H9 (cell line): ENCODE results near the gene FFAR3. TPM values are rescaled to one million over a fixed set of nuclear protein-coding genes. Genes with fewer than 3 reads are reported as not detected.

ENCODE experiments used
- DNase-seq: peaks from one replicate; pipeline ENCODE4 v3.0.0-alpha.2; 2017
- H2AFZ ChIP-seq: one replicate; pipeline ENCODE4 v1.6.1; 2013; ENCODE audit warnings: mild to moderate bottlenecking, low read length, control low read depth, moderate library complexity
- H2AK5ac ChIP-seq: 2 replicates; pipeline ENCODE4 v1.6.1; 2013; ENCODE audit warnings: low read length, control low read depth, mixed read lengths; ENCODE audit not compliant: insufficient read length
- H2BK120ac ChIP-seq: one replicate; pipeline ENCODE4 v1.6.1; 2013; ENCODE audit warnings: low read depth, mild to moderate bottlenecking, low read length, control low read depth, inconsistent platforms; ENCODE audit not compliant: poor library complexity, severe bottlenecking
- H2BK12ac ChIP-seq: 2 replicates; pipeline ENCODE4 v1.6.1; 2013; ENCODE audit warnings: low read length, control low read depth, mixed read lengths, low read depth; ENCODE audit not compliant: insufficient read length
- H2BK15ac ChIP-seq: 2 replicates; pipeline ENCODE4 v1.6.1; 2013; ENCODE audit warnings: low read depth, low read length, control low read depth
- H2BK20ac ChIP-seq: one replicate; pipeline ENCODE4 v1.6.1; 2013; ENCODE audit warnings: low read depth, mild to moderate bottlenecking, low read length, control low read depth, inconsistent platforms; ENCODE audit not compliant: poor library complexity, severe bottlenecking
- H2BK5ac ChIP-seq: 2 replicates; pipeline ENCODE4 v1.6.1; 2013; ENCODE audit warnings: low read length, control low read depth, mixed read lengths; ENCODE audit not compliant: insufficient read length
- H3K14ac ChIP-seq: 2 replicates; pipeline ENCODE4 v1.6.1; 2013; ENCODE audit warnings: low read length, control low read depth; ENCODE audit not compliant: insufficient read depth
- H3K18ac ChIP-seq: 2 replicates; pipeline ENCODE4 v1.6.1; 2013; ENCODE audit warnings: low read depth, mild to moderate bottlenecking, mixed read lengths, low read length, control low read depth; ENCODE audit not compliant: insufficient read length
- H3K23ac ChIP-seq: 2 replicates; pipeline ENCODE4 v1.6.1; 2013; ENCODE audit warnings: low read length, control low read depth, mixed read lengths, low read depth; ENCODE audit not compliant: insufficient read length
- H3K23me2 ChIP-seq: 2 replicates; pipeline ENCODE4 v1.6.1; 2013; ENCODE audit warnings: low read depth, mild to moderate bottlenecking, mixed read lengths, low read length, control low read depth; ENCODE audit not compliant: insufficient read length, poor library complexity, severe bottlenecking
- H3K27ac ChIP-seq: 2 replicates; pipeline ENCODE4 v1.5.1; 2013; ENCODE audit warnings: low read length, control low read depth, mixed read lengths, low read depth; ENCODE audit not compliant: insufficient read length
- H3K27me3 ChIP-seq: 2 replicates; pipeline ENCODE4 v1.6.1; 2013; ENCODE audit warnings: low read length, control low read depth, inconsistent platforms; ENCODE audit not compliant: insufficient read depth
- H3K4ac ChIP-seq: 2 replicates; pipeline ENCODE4 v1.6.1; 2013; ENCODE audit warnings: low read depth, mild to moderate bottlenecking, control low read depth, inconsistent platforms, low read length, moderate library complexity
- H3K4me1 ChIP-seq: 2 replicates; pipeline ENCODE4 v1.6.1; 2013; ENCODE audit warnings: low read length, control low read depth, inconsistent platforms; ENCODE audit not compliant: insufficient read depth
- H3K4me2 ChIP-seq: 2 replicates; pipeline ENCODE4 v1.6.1; 2013; ENCODE audit warnings: low read length, control low read depth, mixed read lengths; ENCODE audit not compliant: insufficient read length, insufficient read depth
- H3K56ac ChIP-seq: 2 replicates; pipeline ENCODE4 v1.6.1; 2013; ENCODE audit warnings: low read depth, mild to moderate bottlenecking, mixed read lengths, low read length, control low read depth; ENCODE audit not compliant: insufficient read length
- H3K79me1 ChIP-seq: 2 replicates; pipeline ENCODE4 v1.6.1; 2013; ENCODE audit warnings: low read depth, mild to moderate bottlenecking, moderate library complexity, low read length, control low read depth, inconsistent platforms; ENCODE audit not compliant: insufficient read depth, poor library complexity, severe bottlenecking
- H3K79me2 ChIP-seq: 2 replicates; pipeline ENCODE4 v1.6.1; 2013; ENCODE audit warnings: low read length, control low read depth, inconsistent platforms; ENCODE audit not compliant: insufficient read depth
- H3K9ac ChIP-seq: 2 replicates; pipeline ENCODE4 v1.6.1; 2013; ENCODE audit warnings: low read length, control low read depth, mixed read lengths; ENCODE audit not compliant: insufficient read length; ENCODE audit errors: extremely low read depth
- H3K9me3 ChIP-seq: one replicate; pipeline ENCODE4 v1.6.1; 2013; ENCODE audit warnings: low read depth, low read length, inconsistent platforms; ENCODE audit not compliant: control insufficient read depth
- H3T11ph ChIP-seq: one replicate; pipeline ENCODE4 v1.6.1; 2013; ENCODE audit warnings: mild to moderate bottlenecking, low read length, control low read depth, inconsistent platforms
- H4K20me1 ChIP-seq: one replicate; pipeline ENCODE4 v1.6.1; 2013; ENCODE audit not compliant: control insufficient read depth, insufficient read length, insufficient read depth
- H4K5ac ChIP-seq: 2 replicates; pipeline ENCODE4 v1.6.1; 2013; ENCODE audit warnings: low read depth, mild to moderate bottlenecking, mixed read lengths, low read length, control low read depth; ENCODE audit not compliant: insufficient read length
- H4K8ac ChIP-seq: replicated peaks from 2 replicates; pipeline ENCODE4 v1.6.1; 2013; ENCODE audit warnings: low read length, control low read depth, mixed read lengths, low read depth; ENCODE audit not compliant: insufficient read length
- H4K91ac ChIP-seq: 2 replicates; pipeline ENCODE4 v1.6.1; 2013; ENCODE audit warnings: low read depth, mild to moderate bottlenecking, moderate library complexity, mixed read lengths, low read length, control low read depth; ENCODE audit not compliant: insufficient read length
- H3K27ac Mint-ChIP-seq, 3 experiments: 2 replicates in 2 of 3; 3 replicates in 1 of 3; pipeline ENCODE4 v1.8.0; 2020 to 2021; ENCODE audit warnings: mixed read lengths in 3 of 3, mild to moderate bottlenecking in 1 of 3, moderate library complexity in 1 of 3
- H3K27me3 Mint-ChIP-seq: 2 replicates; pipeline ENCODE4 v1.8.0; 2021; ENCODE audit warnings: low read depth, mild to moderate bottlenecking, moderate library complexity, mixed read lengths
- H3K36me3 Mint-ChIP-seq, 3 experiments: 2 replicates in 2 of 3; 3 replicates in 1 of 3; pipeline ENCODE4 v1.8.0; 2020 to 2021; ENCODE audit warnings: low read depth in 3 of 3, mixed read lengths in 3 of 3; ENCODE audit not compliant: insufficient read depth in 1 of 3
- H3K4me1 Mint-ChIP-seq, 2 experiments: 2 replicates each; pipeline ENCODE4 v1.8.0; 2020; ENCODE audit warnings: mixed read lengths in 2 of 2
- H3K4me3 Mint-ChIP-seq, 2 experiments: 2 replicates in 1 of 2; 3 replicates in 1 of 2; pipeline ENCODE4 v1.8.0; 2020 to 2021; ENCODE audit warnings: mild to moderate bottlenecking in 2 of 2, mixed read lengths in 2 of 2, moderate library complexity in 1 of 2
- H3K9me3 Mint-ChIP-seq, 2 experiments: 2 replicates in 1 of 2; 3 replicates in 1 of 2; pipeline ENCODE4 v1.8.0; 2020; ENCODE audit warnings: mild to moderate bottlenecking in 2 of 2, mixed read lengths in 2 of 2, moderate library complexity in 1 of 2
- CTCF ChIP-seq: fragments of 200-600 bp; sonication (generic); conservative IDR thresholded peaks from 3 replicates; pipeline ENCODE4 v1.8.0; 2021; ENCODE audit warnings: antibody characterized with exemption, mild to moderate bottlenecking
- WGBS: extraction: QIAGEN DNeasy Blood & Tissue Kit; methylation state at CpG from one replicate; pipeline ENCODE4 v1.1.7; 2013; ENCODE audit warnings: missing lambda C conversion rate, low lambda C conversion rate, mixed read lengths; ENCODE audit not compliant: insufficient read length; ENCODE audit errors: extremely low coverage; 5-methylcytosine and 5-hydroxymethylcytosine counted together
- microRNA-seq: library from miRNA; unstranded; fragments of <30 nt; microRNA quantifications from one replicate; pipeline ENCODE4, GENCODE V29; 2020; ENCODE audit warnings: borderline microRNAs expressed
- total RNA-seq: library from RNA; stranded (reverse); gene quantifications from 2 replicates; pipeline ENCODE4 v1.2.1, GENCODE V29; 2021

Gene FFAR3
- total RNA-seq, 1 experiment from 2014 or later: not detected

GRCh38 chr19:35409191-35409590, 50.9 kb downstream of the FFAR3 start:
- TF ChIP-seq CTCF: no peak
- H3K27me3 ChIP-seq: no peaks in the 10 kb centered on the region
- H3K4me2 ChIP-seq: no peak overlapping the region
- DNase-seq: no peak
- no peak overlapping the region for H3K56ac ChIP-seq
- no peaks in the 10 kb centered on the region for H4K20me1 ChIP-seq
- H3K4me1 ChIP-seq: no peaks in the 10 kb centered on the region
- Mint-ChIP-seq H3K9me3 (no peaks in the 10 kb centered on the region), H3K4me3 (no peak overlapping the region), H3K4me1 (peaks cover 0 to 3% of the 10 kb centered on the region in 2 experiments; a peak in 2 of 4 replicates), H3K27ac (no peak overlapping the region), H3K27me3 (peaks cover 29% of the 10 kb centered on the region), H3K36me3 (no peaks in the 10 kb centered on the region)
- no peak overlapping the region for H2AFZ ChIP-seq
- no peak overlapping the region for H2BK15ac ChIP-seq
- no peak overlapping the region for H3K27ac ChIP-seq
- H3K23me2 ChIP-seq: no peaks in the 10 kb centered on the region
- no peaks in the 10 kb centered on the region for H3K9me3 ChIP-seq
- no peak overlapping the region for H3K23ac ChIP-seq
- no peak overlapping the region for H3K14ac ChIP-seq
- H2BK120ac ChIP-seq: no peak overlapping the region
- no peak overlapping the region for H2BK12ac ChIP-seq
- no peak overlapping the region for H2AK5ac ChIP-seq
- no peak overlapping the region for H3K9ac ChIP-seq
- no peak overlapping the region for H4K91ac ChIP-seq
- no peak overlapping the region for H3T11ph ChIP-seq
- no CpG with 5 or more reads among the region's 5 CpGs for WGBS
- H2BK20ac ChIP-seq: no peak overlapping the region
- H4K8ac ChIP-seq: no peak overlapping the region
- H3K79me1 ChIP-seq: no peaks in the 10 kb centered on the region
- no peak overlapping the region for H4K5ac ChIP-seq
- no peak overlapping the region for H2BK5ac ChIP-seq
- no peak overlapping the region for H3K18ac ChIP-seq
- H3K79me2 ChIP-seq: no peaks in the 10 kb centered on the region
- H3K4ac ChIP-seq: no peak overlapping the region

Small RNA genes within 50 kb of the gene (microRNA-seq; reads per million reads assigned to microRNA genes)
- not detected for gene MIR5196

Other genes starting within 250 kb of the FFAR3 start
- gene FXYD3, start 242.6 kb upstream of the FFAR3 start, total RNA-seq: 1.5 TPM in 2 replicates
- 2.6 and 3.2 TPM in 2 replicates for gene LGI4, start 223.4 kb upstream of the FFAR3 start, total RNA-seq
- gene FXYD1, start 219.6 kb upstream of the FFAR3 start, total RNA-seq: 6.8 and 7.7 TPM in 2 replicates
- 8.2 and 9.0 TPM in 2 replicates for gene FXYD7, start 215.2 kb upstream of the FFAR3 start, total RNA-seq
- gene FXYD5, start 203.7 kb upstream of the FFAR3 start, total RNA-seq: 83.7 and 100 TPM in 2 replicates
- gene FAM187B, start 129.7 kb upstream of the FFAR3 start, total RNA-seq: not detected in 2 replicates
- 151 and 152 TPM in 2 replicates for gene LSR, start 109.5 kb upstream of the FFAR3 start, total RNA-seq
- 113 and 123 TPM in 2 replicates for gene USF2, start 89.5 kb upstream of the FFAR3 start, total RNA-seq
- 0.52 and 0.83 TPM in 2 replicates for gene HAMP, start 75.9 kb upstream of the FFAR3 start, total RNA-seq
- 0.13 TPM in 1 of 2 replicates, not detected in the other for gene MAG, start 66.3 kb upstream of the FFAR3 start, total RNA-seq
- not detected in 2 replicates for gene CD22, start 29.3 kb upstream of the FFAR3 start, total RNA-seq
- gene FFAR1, start 10.6 kb upstream of the FFAR3 start, total RNA-seq: not detected in 2 replicates
- not detected in 2 replicates for gene GPR42, start 12.6 kb downstream of the FFAR3 start, total RNA-seq
- gene FFAR2, start 89.8 kb downstream of the FFAR3 start, total RNA-seq: not detected in 2 replicates
- 0.87 and 1.3 TPM in 2 replicates for gene KRTDAP, start 132.0 kb downstream of the FFAR3 start, total RNA-seq
- 267 and 278 TPM in 2 replicates for gene DMKN, start 155.2 kb downstream of the FFAR3 start, total RNA-seq
- 0.15 and 0.24 TPM in 2 replicates for gene SBSN, start 169.9 kb downstream of the FFAR3 start, total RNA-seq
- not detected in 2 replicates for gene GAPDHS, start 175.0 kb downstream of the FFAR3 start, total RNA-seq
- gene TMEM147, start 187.2 kb downstream of the FFAR3 start, total RNA-seq: 125 and 128 TPM in 2 replicates
- gene ATP4A, start 205.2 kb downstream of the FFAR3 start, total RNA-seq: 0.24 and 0.88 TPM in 2 replicates
- gene PMIS2, start 227.7 kb downstream of the FFAR3 start, total RNA-seq: not detected in 2 replicates